IPS-18a (cell line): ENCODE measurements around the gene SRRM2.

Experiments used
- H3K27ac ChIP-seq: one replicate; pipeline ENCODE4 v1.5.1; 2013; ENCODE audit warnings: low read length
- H3K27me3 ChIP-seq: one replicate; pipeline ENCODE4 v1.6.1; 2013; ENCODE audit warnings: mild to moderate bottlenecking, low read length; ENCODE audit not compliant: control insufficient read depth, insufficient read depth
- H3K36me3 ChIP-seq: one replicate; pipeline ENCODE4 v1.6.1; 2013; ENCODE audit warnings: low read depth, low read length; ENCODE audit not compliant: control insufficient read depth
- H3K4me1 ChIP-seq: one replicate; pipeline ENCODE4 v1.6.1; 2013; ENCODE audit warnings: low read depth, low read length; ENCODE audit not compliant: control insufficient read depth
- H3K4me3 ChIP-seq: one replicate; pipeline ENCODE4 v1.5.1; 2013; ENCODE audit warnings: low read length
- H3K9ac ChIP-seq: one replicate; pipeline ENCODE4 v1.6.1; 2013; ENCODE audit warnings: mild to moderate bottlenecking, low read length, moderate library complexity
- H3K9me3 ChIP-seq: one replicate; pipeline ENCODE4 v1.6.1; 2013; ENCODE audit warnings: low read depth, low read length; ENCODE audit not compliant: control insufficient read depth

SRRM2 gene

DNA sequence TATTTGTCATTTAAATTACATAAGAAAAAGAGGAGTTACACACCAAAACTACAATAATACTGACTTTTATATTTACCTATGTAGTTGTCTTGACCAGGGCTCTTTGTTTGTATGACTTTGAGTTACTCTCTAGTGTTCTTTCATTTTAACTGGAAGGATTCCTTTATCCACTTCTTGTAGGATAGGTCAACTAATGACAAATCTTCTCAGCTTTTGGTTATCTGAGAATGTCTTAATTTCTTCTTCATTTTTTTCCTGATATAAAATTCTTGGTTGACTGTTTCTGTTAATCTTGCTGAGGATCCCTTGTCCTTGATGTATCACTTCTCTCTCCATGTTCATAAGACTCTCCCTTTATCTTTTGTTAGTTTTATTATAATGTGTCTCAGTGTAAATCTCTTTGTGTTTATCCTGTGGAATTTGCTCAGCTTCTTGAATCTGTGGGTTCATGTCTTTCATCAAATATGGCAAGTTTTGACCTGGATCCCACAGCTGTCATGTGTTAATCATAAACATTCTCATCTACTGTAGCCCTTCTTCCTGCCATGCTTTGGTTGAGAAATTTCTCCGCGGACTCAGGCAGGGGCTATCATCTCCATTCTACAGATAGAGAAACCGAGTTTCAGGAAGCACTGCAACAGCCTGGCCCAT lies 51.2 kb downstream of the SRRM2 start:
- H3K4me3 ChIP-seq: no peak overlapping the region
- H3K9ac ChIP-seq: no peak overlapping the region
- peaks cover 3% of the 10 kb centered on the region for H3K9me3 ChIP-seq
- no peaks in the 10 kb centered on the region for H3K4me1 ChIP-seq
- H3K27me3 ChIP-seq: no peaks in the 10 kb centered on the region
- H3K27ac ChIP-seq: no peak overlapping the region
- no peaks in the 10 kb centered on the region for H3K36me3 ChIP-seq

- H3K27ac ChIP-seq: no peak overlapping the region
- peaks cover 3% of the 10 kb centered on the region for H3K9me3 ChIP-seq
- no peak overlapping the region for H3K9ac ChIP-seq
- H3K36me3 ChIP-seq: no peaks in the 10 kb centered on the region
- H3K27me3 ChIP-seq: no peaks in the 10 kb centered on the region
- H3K4me1 ChIP-seq: no peaks in the 10 kb centered on the region
- H3K4me3 ChIP-seq: no peak overlapping the region
These were observed 52.3 kb downstream of the SRRM2 start for GRCh38 chr16:2804728-2805127.

DNA sequence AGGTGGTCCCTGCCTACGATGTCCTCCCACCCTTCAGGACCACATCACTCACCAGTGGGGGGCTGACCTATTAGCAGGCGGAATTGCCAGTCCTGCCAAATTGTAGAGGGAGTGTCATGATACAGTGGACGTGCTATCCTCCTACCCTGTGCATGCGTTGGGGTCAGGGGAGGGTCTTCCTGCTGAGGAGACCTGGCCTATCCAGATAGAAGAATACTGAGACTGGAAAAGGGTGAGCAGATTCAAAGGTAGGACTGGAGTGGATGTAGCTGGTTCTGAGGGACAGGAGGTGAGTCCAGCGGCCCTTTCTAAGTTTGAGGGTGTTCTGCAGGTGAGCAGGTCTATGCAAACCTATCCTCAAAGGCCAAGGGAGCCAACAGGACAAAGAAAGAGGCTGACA lies 53.8 kb downstream of the SRRM2 start:
- Histone ChIP-seq H3K27me3 (no peaks in the 10 kb centered on the region), H3K9me3 (peaks cover 3% of the 10 kb centered on the region), H3K36me3 (no peaks in the 10 kb centered on the region), H3K4me1 (no peaks in the 10 kb centered on the region), H3K27ac (no peak overlapping the region), H3K4me3 (no peak overlapping the region), H3K9ac (no peak overlapping the region)

DNA sequence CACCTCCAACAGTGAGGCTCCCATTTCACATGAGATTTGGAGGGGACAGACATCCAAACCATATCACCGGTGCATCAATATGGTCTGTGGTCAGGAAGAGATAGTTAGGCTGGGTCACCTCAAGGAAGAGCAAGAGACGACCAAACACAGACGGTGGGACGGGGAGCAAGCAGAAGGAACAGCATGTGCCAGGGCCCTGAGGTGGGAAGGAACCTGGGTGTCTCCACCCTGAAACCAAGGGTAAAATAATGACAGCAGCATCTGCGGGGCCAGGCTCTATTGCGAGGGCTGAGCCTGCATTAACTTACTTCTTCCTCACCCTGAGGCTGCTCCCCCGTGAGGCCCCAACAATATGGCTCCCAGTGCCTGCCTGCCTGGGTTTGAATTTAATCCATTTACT lies 55.7 kb downstream of the SRRM2 start:
- Histone ChIP-seq H3K27me3 (no peaks in the 10 kb centered on the region), H3K4me1 (no peaks in the 10 kb centered on the region), H3K9ac (no peak overlapping the region)

GRCh38 chr16:2809149-2809760 lies 56.8 kb downstream of the SRRM2 start:
- no peak overlapping the region for H3K27ac ChIP-seq
- H3K4me1 ChIP-seq: no peaks in the 10 kb centered on the region
- no peaks in the 10 kb centered on the region for H3K27me3 ChIP-seq
- H3K36me3 ChIP-seq: no peaks in the 10 kb centered on the region
- peaks cover 2% of the 10 kb centered on the region for H3K9me3 ChIP-seq
- H3K4me3 ChIP-seq: no peak overlapping the region
- H3K9ac ChIP-seq: no peak overlapping the region

More for the DNA sequence above, 55.7 kb downstream of the SRRM2 start:
- Histone ChIP-seq H3K4me3 (no peak overlapping the region), H3K9me3 (peaks cover 3% of the 10 kb centered on the region), H3K27ac (no peak overlapping the region), H3K36me3 (no peaks in the 10 kb centered on the region)

- Histone ChIP-seq H3K9me3 (no peaks in the 10 kb centered on the region), H3K4me3 (no peak overlapping the region), H3K9ac (no peak overlapping the region), H3K4me1 (no peaks in the 10 kb centered on the region), H3K36me3 (no peaks in the 10 kb centered on the region), H3K27ac (no peak overlapping the region), H3K27me3 (no peaks in the 10 kb centered on the region)
These were observed 58.2 kb downstream of the SRRM2 start for GRCh38 chr16:2810651-2811050.

DNA sequence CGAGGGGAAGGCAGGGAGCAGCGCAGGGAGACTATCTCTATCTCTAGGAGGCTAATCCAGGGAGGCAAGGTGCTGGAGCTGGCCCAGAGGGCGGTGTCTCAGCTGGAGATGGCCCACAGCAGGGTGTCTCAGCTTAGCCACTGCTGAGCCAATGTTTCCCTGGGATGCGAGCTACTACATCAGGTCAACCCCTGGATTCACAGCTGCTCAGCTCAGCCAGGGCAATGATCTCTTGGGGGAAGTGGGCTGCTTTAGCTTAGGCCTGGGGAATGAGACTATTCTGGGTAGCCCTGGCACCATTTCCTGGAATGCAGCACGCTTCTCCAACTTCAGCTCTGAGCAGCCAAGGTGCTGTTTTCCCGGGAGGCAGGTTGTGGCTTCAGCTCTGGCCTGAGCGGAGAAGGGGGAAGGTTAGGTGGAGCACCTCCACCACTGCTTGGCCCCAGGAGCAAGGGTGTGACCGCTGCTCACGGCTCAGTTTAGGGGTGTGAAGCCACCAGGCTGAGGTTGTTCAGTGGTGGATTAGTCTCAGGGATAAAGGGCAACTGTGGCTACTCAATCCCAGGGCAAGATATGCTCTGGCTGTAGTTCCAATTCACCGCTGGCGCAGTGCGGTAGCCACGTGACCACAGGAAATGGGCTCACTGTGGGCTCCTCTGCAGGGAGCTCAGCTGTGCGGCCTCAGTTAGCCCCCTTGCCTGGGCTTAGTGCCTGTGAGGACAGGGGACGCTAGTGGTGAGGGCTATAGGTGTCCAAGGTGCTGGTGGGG lies 59.4 kb downstream of the SRRM2 start:
- H3K27ac ChIP-seq: no peak overlapping the region
- no peaks in the 10 kb centered on the region for H3K9me3 ChIP-seq
- H3K9ac ChIP-seq: no peak overlapping the region
- no peaks in the 10 kb centered on the region for H3K27me3 ChIP-seq
- H3K36me3 ChIP-seq: no peaks in the 10 kb centered on the region
- H3K4me3 ChIP-seq: no peak overlapping the region
- no peaks in the 10 kb centered on the region for H3K4me1 ChIP-seq

GRCh38 chr16:2813771-2814221 lies 61.4 kb downstream of the SRRM2 start:
- H3K9me3 ChIP-seq: no peaks in the 10 kb centered on the region
- no peak overlapping the region for H3K27ac ChIP-seq
- H3K36me3 ChIP-seq: no peaks in the 10 kb centered on the region
- no peaks in the 10 kb centered on the region for H3K27me3 ChIP-seq
- H3K4me1 ChIP-seq: no peaks in the 10 kb centered on the region
- H3K9ac ChIP-seq: no peak overlapping the region
- H3K4me3 ChIP-seq: no peak overlapping the region

- H3K9ac ChIP-seq: no peak overlapping the region
- no peaks in the 10 kb centered on the region for H3K9me3 ChIP-seq
- no peaks in the 10 kb centered on the region for H3K36me3 ChIP-seq
- H3K4me1 ChIP-seq: no peaks in the 10 kb centered on the region
- H3K4me3 ChIP-seq: no peak overlapping the region
- no peak overlapping the region for H3K27ac ChIP-seq
- no peaks in the 10 kb centered on the region for H3K27me3 ChIP-seq
These were observed 62.3 kb downstream of the SRRM2 start for GRCh38 chr16:2814551-2815298.

- Histone ChIP-seq H3K27ac (no peak overlapping the region), H3K36me3 (no peaks in the 10 kb centered on the region), H3K4me1 (no peaks in the 10 kb centered on the region), H3K9ac (no peak overlapping the region), H3K9me3 (no peaks in the 10 kb centered on the region), H3K4me3 (no peak overlapping the region), H3K27me3 (no peaks in the 10 kb centered on the region)
These were observed 62.9 kb downstream of the SRRM2 start for GRCh38 chr16:2815299-2815771.

- no peaks in the 10 kb centered on the region for H3K4me1 ChIP-seq
- H3K4me3 ChIP-seq: no peak within 1 kb of the TSS
- no peaks in the 10 kb centered on the region for H3K27me3 ChIP-seq
- no peaks in the 10 kb centered on the region for H3K9me3 ChIP-seq
- no peaks in the 10 kb centered on the region for H3K36me3 ChIP-seq
- H3K9ac ChIP-seq: no peak within 1 kb of the TSS
- H3K27ac ChIP-seq: no peak within 1 kb of the TSS
These were observed 64.4 kb downstream of the SRRM2 start, which contains the start of gene PRSS21 for GRCh38 chr16:2816751-2817339. Gene PRSS21 (plus strand): TSS chr16:2817237. CDS start chr16:2817269, 32 bp downstream.
